Thyroid gland (tissue), 4 donors: ENCODE data around the gene CHAF1B. TPM values are rescaled to one million over a fixed set of nuclear protein-coding genes. Genes with fewer than 3 reads are reported as not detected.
"Not testable (repeated sequence)": the region's sequence is repeated elsewhere in the genome, so short reads cannot be mapped to it uniquely, and the experiment has no call there.

Source experiments
- DNase-seq, 2 donors: peaks; one replicate each; pipeline ENCODE4 v3.0.0-alpha.2; 2019
- H3K27ac ChIP-seq, 3 donors: fragments of 200-600 bp; sonication (generic); 1 replicate in 2 of 3; 2 replicates in 1 of 3; pipeline ENCODE4 v1.5.1; 2016 to 2019; ENCODE audit warnings: mild to moderate bottlenecking in 1 of 3, moderate library complexity in 1 of 3
- H3K27me3 ChIP-seq: fragments of 200-600 bp; sonication (generic); one replicate; pipeline ENCODE4 v1.5.1; 2019
- H3K36me3 ChIP-seq, 2 donors: fragments of 200-600 bp; sonication (generic); one replicate each; pipeline ENCODE4 v1.5.1; 2016 to 2019
- H3K4me1 ChIP-seq, 2 donors: fragments of 200-600 bp; sonication (generic); one replicate each; pipeline ENCODE4 v1.5.1; 2017 to 2019
- H3K4me3 ChIP-seq, 3 donors: fragments of 200-600 bp; sonication (generic); replicated peaks in 1 of 3; 1 replicate in 2 of 3; 2 replicates in 1 of 3; pipeline ENCODE4 v1.5.1; 2016; ENCODE audit warnings: mild to moderate bottlenecking in 1 of 3
- H3K9me3 ChIP-seq: fragments of 200-600 bp; sonication (generic); one replicate; pipeline ENCODE4 v1.5.1; 2017
- CTCF ChIP-seq, 6 experiments: fragments of 200-600 bp in 3 of 6; fragments of 450-650 bp in 3 of 6; sonication (generic) in 3 of 6; IDR thresholded peaks; one replicate each; pipeline ENCODE4 v1.5.1; 2016 to 2019; ENCODE audit warnings: antibody characterized with exemption in 6 of 6, mild to moderate bottlenecking in 2 of 6, inconsistent platforms in 1 of 6, moderate library complexity in 1 of 6
- POLR2A ChIP-seq, 2 donors: fragments of 450-650 bp; IDR thresholded peaks; one replicate each; pipeline ENCODE4 v1.6.1; 2017; ENCODE audit warnings: antibody characterized with exemption in 2 of 2, mild to moderate bottlenecking in 2 of 2, moderate library complexity in 1 of 2
- WGBS, 2 donors: methylation state at CpG; one replicate each; pipeline ENCODE4 v1.1.5; 2017; 5-methylcytosine and 5-hydroxymethylcytosine counted together
- intact Hi-C: fragments of 100-400 bp; cut with DNase I; formaldehyde crosslinking; loops from one replicate; pipeline ENCODE4 v1.15.1; 2023
- total RNA-seq, 4 donors: library from RNA; depleted of rRNA; stranded (reverse); fragments of >200 nt; gene quantifications; one replicate each; pipeline ENCODE4 v1.2.3, GENCODE V29; 2016

CHAF1B gene
- total RNA-seq: 1 to 10 TPM in 2 of 4 donors, under 1 TPM in 2; 0.89 to 1.7 (median 0.99) TPM

GRCh38 chr21:36385233-36386030 lies at the start of gene CHAF1B:
Gene CHAF1B, plus strand, starts transcription at chr21:36385392. Its CDS starts 745 bp downstream, at chr21:36386137.
- Histone ChIP-seq H3K36me3 (no peaks in the 10 kb centered on the region), H3K4me1 (peaks cover 0 to 8% of the 10 kb centered on the region in 2 donors), H3K27ac (peak within 1 kb of the TSS in 1 of 3 donors; percentile 52), H3K9me3 (no peaks in the 10 kb centered on the region), H3K4me3 (peak within 1 kb of the TSS; percentile 69 to 75 (median 72)), H3K27me3 (no peaks in the 10 kb centered on the region)
- 4 to 11% methylated on average over 13 to 43 of the region's 77 CpGs for WGBS, 2 donors
- TF ChIP-seq POLR2A (IDR thresholded peaks at IDR 0.05): peak in 1 of 2 donors; percentile 36
- TF ChIP-seq CTCF (IDR thresholded peaks at IDR 0.05): no peak
- intact Hi-C loops: no loop called here
- DNase-seq: peak; percentile 61 to 72

GRCh38 chr21:36337099-36337509 lies 48.1 kb upstream of the CHAF1B start:
- Histone ChIP-seq H3K4me3 (no peak overlapping the region), H3K27ac (no peak overlapping the region), H3K9me3 (no peaks in the 10 kb centered on the region), H3K27me3 (no peaks in the 10 kb centered on the region), H3K4me1 (no peaks in the 10 kb centered on the region), H3K36me3 (peaks cover 28 to 33% of the 10 kb centered on the region in 2 donors)
- no peak for DNase-seq
- intact Hi-C loops: no loop called here
- TF ChIP-seq CTCF (IDR thresholded peaks at IDR 0.05) (no peak), POLR2A (IDR thresholded peaks at IDR 0.05) (no peak)
- WGBS, 2 donors: 97 to 98% methylated on average over 3 of the region's 3 CpGs

- H3K27me3 ChIP-seq: no peaks in the 10 kb centered on the region
- H3K9me3 ChIP-seq: no peaks in the 10 kb centered on the region
- intact Hi-C loops: no loop called here
- H3K27ac ChIP-seq: no peak overlapping the region
- TF ChIP-seq POLR2A (IDR thresholded peaks at IDR 0.05): no peak
- TF ChIP-seq CTCF (IDR thresholded peaks at IDR 0.05): no peak
- no peaks in the 10 kb centered on the region for H3K4me1 ChIP-seq
- no peak overlapping the region for H3K4me3 ChIP-seq
- H3K36me3 ChIP-seq: peaks cover 34 to 46% of the 10 kb centered on the region in 2 donors
- DNase-seq: no peak
- 96 to 98% methylated on average over 10 of the region's 10 CpGs for WGBS, 2 donors
Measured at GRCh38 chr21:36338975-36339374, 46.2 kb upstream of the CHAF1B start.

GRCh38 chr21:36342581-36342980 lies 42.6 kb upstream of the CHAF1B start:
- H3K27ac ChIP-seq, H3K4me1 ChIP-seq, H3K4me3 ChIP-seq, H3K9me3 ChIP-seq, intact Hi-C loops, H3K27me3 ChIP-seq, DNase-seq: not testable (repeated sequence)
- 97% methylated on average over 7 of the region's 7 CpGs for whole genome bisulfite sequencing, 2 donors
- H3K36me3 ChIP-seq: peaks cover 49 to 57% of the 10 kb centered on the region in 2 donors

GRCh38 chr21:36344931-36345330 lies 40.3 kb upstream of the CHAF1B start:
- 88 to 100% methylated on average over 1 of the region's 1 CpG for WGBS, 2 donors
- Histone ChIP-seq H3K27ac (no peak overlapping the region), H3K27me3 (no peaks in the 10 kb centered on the region), H3K36me3 (peaks cover 54 to 63% of the 10 kb centered on the region in 2 donors), H3K4me3 (no peak overlapping the region), H3K4me1 (no peaks in the 10 kb centered on the region), H3K9me3 (no peaks in the 10 kb centered on the region)
- intact Hi-C loops: no loop called here
- no peak for TF ChIP-seq POLR2A (IDR thresholded peaks at IDR 0.05)
- no peak for TF ChIP-seq CTCF (IDR thresholded peaks at IDR 0.05)
- DNase-seq: no peak
